Posterior vena cava (tissue), 2 donors: ENCODE results near the gene AJM1. TPM values are rescaled to one million over a fixed set of nuclear protein-coding genes. Genes with fewer than 3 reads are reported as not detected.
A peak's percentile ranks its signal among the peaks of the same experiment; 100 is the strongest.

Source experiments
- DNase-seq: peaks from one replicate; pipeline ENCODE4 v3.0.0-alpha.2; 2020; ENCODE audit warnings: low spot score
- intact Hi-C, 2 donors: fragments of 100-400 bp; cut with DNase I; formaldehyde crosslinking; loops; one replicate each; pipeline versions ENCODE4 v1.14.1 to v1.14.2; 2022 to 2023
- microRNA-seq, 2 donors: library from miRNA; unstranded; fragments of <30 nt; microRNA quantifications; one replicate each; pipeline ENCODE4 v1.2.0, GENCODE V29; 2020 to 2021; ENCODE audit warnings: borderline microRNAs expressed in 2 of 2
- total RNA-seq, 2 donors: library from RNA; stranded (reverse); fragmentation: NEBNext Ultra II Directional; extraction: Animal tissue kit (Norgen Biotek cat#: 25700); gene quantifications; one replicate each; pipeline ENCODE4 v1.2.1, GENCODE V29; 2021
- donor health status: DM: yes; HTN: yes; CAD: no.
- donor health status: DM: yes; HTN: yes; CAD: no.

Gene AJM1
- total RNA-seq, 2 donors from 2014 or later = 4.7 to 5.9 TPM

DNA sequence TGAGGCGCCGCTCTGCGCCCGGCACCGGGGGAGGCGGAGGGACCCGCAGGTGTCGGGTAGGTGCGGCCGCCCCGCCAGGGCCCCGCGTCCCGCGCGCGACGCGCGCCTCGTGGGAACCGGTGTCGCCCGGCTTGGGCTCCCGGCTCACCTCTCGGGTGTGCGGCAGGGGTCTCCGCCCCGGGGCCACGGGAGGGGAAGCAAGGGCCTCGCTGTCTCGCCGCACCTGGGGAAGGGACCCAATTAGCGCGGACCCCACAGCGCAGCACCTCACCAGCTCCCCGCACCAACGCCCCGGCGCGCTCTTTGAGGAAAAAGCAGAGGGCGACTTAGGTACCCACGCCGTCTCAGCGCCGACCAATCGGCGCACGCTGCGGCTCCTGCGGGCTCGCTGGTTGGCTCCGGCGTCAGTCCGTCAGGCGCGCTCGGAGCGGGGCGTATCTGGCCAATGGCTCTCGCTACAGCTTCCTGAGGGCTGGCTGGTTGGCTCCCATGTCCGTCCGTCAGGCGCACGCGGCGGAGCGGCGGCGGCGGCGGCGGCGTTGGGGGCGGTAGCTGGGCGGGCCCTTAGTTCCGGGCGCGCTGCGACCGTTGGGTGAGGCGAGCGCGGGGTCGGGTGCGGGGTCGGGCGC is 43.8 kb downstream of the AJM1 start, which contains the start of gene TRAF2:
Gene TRAF2 (plus strand): TSS at position 567 of the 629 bp plus-strand sequence. CDS start 12,225 bp downstream, outside the sequence.
- DNase-seq = peak; percentile 99
- intact Hi-C loops = loop anchor here in 1 of 2 donors (5.0 kb wide), 1 partner anchor 56 kb away; the partner anchor contains the start of gene FBXW5

DNA sequence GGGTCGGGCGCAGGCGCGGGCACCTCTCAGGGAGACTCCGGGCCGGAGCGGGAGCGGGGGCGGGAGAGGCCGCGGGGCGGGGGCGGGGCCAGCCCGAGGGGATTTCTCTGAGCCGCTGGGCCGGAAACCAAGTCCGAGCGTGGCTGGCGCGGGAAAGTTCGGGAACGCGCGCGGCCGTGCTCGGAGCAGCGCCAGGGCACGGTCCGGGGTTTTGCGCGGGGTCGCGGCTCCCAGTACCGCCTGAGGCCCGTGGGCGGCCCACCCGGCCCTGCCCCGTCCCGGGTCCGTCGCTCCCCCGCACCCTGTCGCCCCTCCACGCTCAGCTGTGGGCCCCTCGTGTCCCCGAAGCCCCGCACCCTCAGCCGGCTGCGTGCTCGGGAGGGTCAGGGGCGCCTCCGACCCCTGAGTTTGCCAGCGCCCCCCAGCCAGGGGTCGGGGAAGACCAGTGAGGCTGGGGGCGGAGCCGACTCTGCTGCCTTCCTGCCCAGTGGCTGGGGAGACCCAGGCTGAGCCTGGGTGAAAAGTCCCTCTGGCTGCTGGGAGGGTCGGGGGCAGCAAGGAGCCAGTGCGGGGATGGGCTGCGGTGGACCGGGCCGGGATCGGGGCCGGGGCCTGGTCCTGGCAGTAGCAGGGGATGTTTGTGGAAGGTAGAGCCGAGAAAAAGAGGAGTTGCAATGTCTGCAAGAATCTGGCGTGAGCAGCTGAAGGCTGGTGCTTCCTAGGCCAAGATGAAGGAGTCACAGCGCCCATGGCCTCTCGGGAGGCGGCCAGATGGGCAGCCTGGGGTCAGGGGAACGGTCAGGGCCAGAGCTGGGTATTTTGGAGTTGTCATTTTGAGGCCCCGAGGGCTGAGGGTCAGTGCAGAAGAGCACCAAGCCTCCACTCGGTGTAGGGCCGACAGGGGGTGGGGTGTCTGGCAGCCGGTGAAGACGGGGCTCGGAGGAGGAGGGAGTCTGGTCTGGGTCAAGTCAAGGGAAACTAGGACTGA is 44.6 kb downstream of the AJM1 start:
- no peak for DNase-seq
- intact Hi-C loops = loop anchor here in 1 of 2 donors (5.0 kb wide), 1 partner anchor 55 kb away; the partner anchor contains the start of gene FBXW5

DNA sequence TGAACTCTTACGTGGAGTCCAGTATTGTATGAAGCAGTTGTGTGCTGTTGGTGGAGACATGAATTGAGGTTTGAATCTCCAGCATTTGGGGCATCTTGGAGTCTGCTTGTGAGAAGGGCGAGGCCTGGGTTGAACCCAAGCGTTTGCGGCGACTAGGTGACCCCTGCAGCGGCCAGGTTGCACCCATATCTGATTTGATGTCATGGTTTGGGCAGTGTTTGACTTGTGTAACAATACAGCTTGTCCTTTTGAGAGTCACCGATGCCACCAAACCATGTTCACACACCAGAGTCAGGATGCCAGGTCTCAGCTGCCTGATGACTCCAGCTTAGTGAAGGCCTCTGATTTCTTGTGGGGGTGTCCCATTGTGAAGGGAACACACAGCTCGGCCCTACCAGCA is 46.2 kb downstream of the AJM1 start:
- no peak for DNase-seq
- intact Hi-C loops = loop anchor here in 1 of 2 donors (5.0 kb wide), 1 partner anchor 54 kb away; the partner anchor contains the start of gene FBXW5

DNA sequence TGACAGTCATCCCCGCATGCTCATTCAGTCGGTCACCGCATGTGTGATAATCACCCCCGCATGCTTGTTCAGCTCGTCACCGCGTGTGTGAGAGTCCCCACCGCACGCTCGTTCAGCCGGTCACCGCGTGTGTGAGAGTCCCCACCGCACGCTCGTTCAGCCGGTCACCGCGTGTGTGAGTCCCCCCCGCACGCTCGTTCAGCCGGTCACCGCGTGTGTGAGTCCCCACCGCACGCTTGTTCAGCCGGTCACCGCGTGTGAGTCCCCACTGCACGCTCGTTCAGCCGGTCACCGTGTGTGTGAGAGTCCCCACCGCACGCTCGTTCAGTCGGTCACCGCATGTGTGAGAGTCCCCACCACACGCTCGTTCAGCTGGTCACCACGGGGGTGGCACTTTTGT is 47.6 kb downstream of the AJM1 start:
- DNase-seq = no peak
- intact Hi-C loops = loop anchor here in 1 of 2 donors (5.0 kb wide), 1 partner anchor 52 kb away; the partner anchor contains the start of gene FBXW5

DNA sequence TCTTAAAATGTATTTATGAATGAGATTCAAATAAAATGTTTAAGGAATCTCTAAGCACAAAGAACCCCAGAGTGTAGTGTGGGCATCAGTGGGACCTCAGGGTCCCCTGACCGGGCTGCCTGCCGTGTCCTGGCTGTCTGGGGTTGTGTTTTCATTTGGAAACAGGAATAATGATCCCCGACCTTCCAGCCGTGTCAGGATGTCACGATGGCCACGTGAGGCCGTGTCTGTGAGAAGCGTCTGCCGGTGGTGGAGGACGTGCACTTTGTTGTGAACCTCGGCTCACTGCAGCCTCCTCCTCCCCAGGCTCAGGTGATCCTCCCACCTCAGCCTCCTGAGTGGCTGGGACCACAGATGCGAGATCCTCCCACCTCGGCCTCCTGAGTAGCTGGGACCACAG is 48.4 kb downstream of the AJM1 start:
- no peak for DNase-seq
- intact Hi-C loops = no loop called here

Small RNA genes within 50 kb of the gene (microRNA-seq; reads per million reads assigned to microRNA genes)
- gene MIR4292 (0 reads per million in 2 donors), gene MIR4479 (0 reads per million in 2 donors)

Other genes starting within 250 kb of the AJM1 start
- gene EGFL7, start 179.6 kb upstream of the AJM1 start, total RNA-seq = 100 to 1,000 TPM in 1 of 2 donors, 10 to 100 TPM in 1; 91.4 to 118 TPM
- gene AGPAT2, start 155.0 kb upstream of the AJM1 start, total RNA-seq = 10 to 100 TPM; 27.1 to 28.8 TPM
- gene DIPK1B, start 129.9 kb upstream of the AJM1 start, total RNA-seq = 1 to 10 TPM; 7.1 to 8.3 TPM
- 10 to 100 TPM in 1 of 2 donors, 1 to 10 TPM in 1; 9.2 to 10.0 TPM for gene LCN10, start 99.5 kb upstream of the AJM1 start, total RNA-seq
- gene LCN6, start 94.0 kb upstream of the AJM1 start, total RNA-seq = 10 to 100 TPM; 22.8 to 36.9 TPM
- gene LCN8, start 84.2 kb upstream of the AJM1 start, total RNA-seq = not detected
- gene LCN15, start 78.0 kb upstream of the AJM1 start, total RNA-seq = not detected
- 10 to 100 TPM; 28.1 to 33.9 TPM for gene TMEM141, start 51.1 kb upstream of the AJM1 start, total RNA-seq
- under 1 TPM; 0.29 to 0.42 TPM for gene CCDC183, start 46.1 kb upstream of the AJM1 start, total RNA-seq
- gene RABL6, start 34.5 kb upstream of the AJM1 start, total RNA-seq = 10 to 100 TPM; 47.9 to 49.8 TPM
- 10 to 100 TPM; 71.7 to 87.9 TPM for gene PHPT1, start 6.9 kb downstream of the AJM1 start, total RNA-seq
- 1 to 10 TPM; 1.5 to 2.4 TPM for gene MAMDC4, start 9.9 kb downstream of the AJM1 start, total RNA-seq
- 100 to 1,000 TPM; 178 to 191 TPM for gene EDF1, start 23.8 kb downstream of the AJM1 start, total RNA-seq
- 10 to 100 TPM in 1 of 2 donors, 1 to 10 TPM in 1; 8.7 to 10.9 TPM for gene TRAF2, start 44.0 kb downstream of the AJM1 start, total RNA-seq
- gene FBXW5, start 102.3 kb downstream of the AJM1 start, total RNA-seq = 100 to 1,000 TPM in 1 of 2 donors, 10 to 100 TPM in 1; 95.0 to 100 TPM
- gene C8G, start 102.8 kb downstream of the AJM1 start, total RNA-seq = 1 to 10 TPM; 1.4 TPM
- gene LCN12, start 109.8 kb downstream of the AJM1 start, total RNA-seq = under 1 TPM; 0.62 to 0.88 TPM
- gene PTGDS, start 135.0 kb downstream of the AJM1 start, total RNA-seq = 100 to 1,000 TPM; 475 to 547 TPM
- gene LCNL1, start 140.5 kb downstream of the AJM1 start, total RNA-seq = 1 to 10 TPM; 2.0 to 2.4 TPM
- 10 to 100 TPM; 23.1 to 25.4 TPM for gene PAXX, start 149.9 kb downstream of the AJM1 start, total RNA-seq
- 1 to 10 TPM; 1.9 to 3.8 TPM for gene CLIC3, start 154.1 kb downstream of the AJM1 start, total RNA-seq
- gene ABCA2, start 185.8 kb downstream of the AJM1 start, total RNA-seq = 10 to 100 TPM; 30.8 to 32.8 TPM
- under 1 TPM; 0.24 to 0.32 TPM for gene FUT7, start 189.6 kb downstream of the AJM1 start, total RNA-seq
- gene NPDC1, start 203.7 kb downstream of the AJM1 start, total RNA-seq = 100 to 1,000 TPM; 129 to 133 TPM
- 1 to 10 TPM in 1 of 2 donors, under 1 TPM in 1; 0.48 to 1.2 TPM for gene ENTPD2, start 211.6 kb downstream of the AJM1 start, total RNA-seq
- under 1 TPM; 0.33 to 0.42 TPM for gene SAPCD2, start 228.1 kb downstream of the AJM1 start, total RNA-seq
- 10 to 100 TPM; 15.2 to 20.5 TPM for gene UAP1L1, start 235.0 kb downstream of the AJM1 start, total RNA-seq
- 10 to 100 TPM; 32.0 to 44.3 TPM for gene MAN1B1, start 244.5 kb downstream of the AJM1 start, total RNA-seq